ENCODE data around the gene TRPV4. TPM values are rescaled to one million over a fixed set of nuclear protein-coding genes. Genes with fewer than 3 reads are reported as not detected.

TRPV4 gene
- total and polyA plus RNA-seq, 10 of the 15 experiments (the other 5 are each of a cell fraction or from before 2014, with no cell fraction given): not detected

DNA sequence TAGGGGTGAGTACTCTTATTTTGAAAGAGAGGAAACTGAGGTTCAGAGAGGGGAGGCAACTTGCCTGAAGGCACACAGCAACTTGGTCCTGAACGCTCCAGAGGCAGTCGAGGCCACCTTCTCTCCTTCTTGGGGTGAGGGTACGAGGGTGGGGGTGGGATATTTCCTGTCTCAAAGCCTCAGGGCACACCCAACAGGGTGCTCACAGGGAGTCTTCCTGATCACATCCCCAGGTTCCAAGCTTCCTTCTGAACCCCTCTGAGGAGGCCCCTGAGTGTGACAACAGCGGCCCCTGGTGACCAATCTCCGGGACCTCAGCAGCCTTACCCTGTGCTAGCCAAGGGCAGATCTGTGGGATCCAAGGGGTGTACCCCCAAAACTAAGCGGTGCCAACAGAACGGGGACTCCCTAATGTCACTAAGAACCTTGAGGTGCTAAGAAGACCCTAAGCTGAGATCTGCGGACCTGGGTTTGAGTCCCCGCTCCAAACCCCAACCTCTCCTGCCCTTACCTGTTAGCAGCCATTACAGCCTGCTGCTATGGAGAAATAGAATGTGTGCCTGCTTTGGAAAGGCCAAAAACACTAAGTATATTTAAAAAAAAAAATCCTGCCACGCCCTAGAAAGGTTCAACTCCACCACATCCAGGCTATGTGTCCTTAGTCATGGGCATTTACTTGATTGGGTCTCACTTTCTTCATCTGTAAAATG is 57.9 kb downstream of the TRPV4 start (continued):
- TF ChIP-seq, protein P1, sequence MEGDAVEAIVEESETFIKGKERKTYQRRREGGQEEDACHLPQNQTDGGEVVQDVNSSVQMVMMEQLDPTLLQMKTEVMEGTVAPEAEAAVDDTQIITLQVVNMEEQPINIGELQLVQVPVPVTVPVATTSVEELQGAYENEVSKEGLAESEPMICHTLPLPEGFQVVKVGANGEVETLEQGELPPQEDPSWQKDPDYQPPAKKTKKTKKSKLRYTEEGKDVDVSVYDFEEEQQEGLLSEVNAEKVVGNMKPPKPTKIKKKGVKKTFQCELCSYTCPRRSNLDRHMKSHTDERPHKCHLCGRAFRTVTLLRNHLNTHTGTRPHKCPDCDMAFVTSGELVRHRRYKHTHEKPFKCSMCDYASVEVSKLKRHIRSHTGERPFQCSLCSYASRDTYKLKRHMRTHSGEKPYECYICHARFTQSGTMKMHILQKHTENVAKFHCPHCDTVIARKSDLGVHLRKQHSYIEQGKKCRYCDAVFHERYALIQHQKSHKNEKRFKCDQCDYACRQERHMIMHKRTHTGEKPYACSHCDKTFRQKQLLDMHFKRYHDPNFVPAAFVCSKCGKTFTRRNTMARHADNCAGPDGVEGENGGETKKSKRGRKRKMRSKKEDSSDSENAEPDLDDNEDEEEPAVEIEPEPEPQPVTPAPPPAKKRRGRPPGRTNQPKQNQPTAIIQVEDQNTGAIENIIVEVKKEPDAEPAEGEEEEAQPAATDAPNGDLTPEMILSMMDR (IDR thresholded peaks at IDR 0.05 in 2 of 3, conservative IDR thresholded peaks at IDR 0.05 in 1 of 3; ENCODE audit: control insufficient read depth in 2 of 3, extremely low read depth in 1 of 3, insufficient read depth in 1 of 3, low read depth in 3 of 3, low read length in 3 of 3): peak; percentile 88 to 94 (median 89)
- TF ChIP-seq ZNF217 (IDR thresholded peaks at IDR 0.05) (0 out of 2 replicates have a peak, but pooled peaks have one; percentile 23), SIX5 (IDR thresholded peaks at IDR 0.05; ENCODE audit: low read depth, low read length, severe bottlenecking) (no peak)

GRCh38 chr12:109773384-109774011 is 59.7 kb downstream of the TRPV4 start:
- H3K4me3 ChIP-seq: no peak overlapping the region
- no peaks in the 10 kb centered on the region for H3K4me1 ChIP-seq (ENCODE audit: control insufficient read depth, insufficient read depth, low read length)
- no peaks in the 10 kb centered on the region for H3K36me3 ChIP-seq (ENCODE audit: control insufficient read depth in 2 of 2, insufficient read depth in 2 of 2, low read length in 1 of 2)
- no TSS peak for BruUV-seq (replicated peaks)
- ATAC-seq: no peak
- SMC1A ChIA-PET (ENCODE audit: uncharacterized antibody, unreplicated experiment): no interaction called here
- RAD21 ChIA-PET (ENCODE audit: unreplicated experiment): interaction anchor here (1.1 to 2.6 kb wide), 3 partner anchors 176 to 340 kb away, joined by 3 to 16 read pairs (median 6); no protein-coding TSS in a partner anchor
- no peak overlapping the region for H3K9ac ChIP-seq (ENCODE audit: control insufficient read depth, insufficient read depth, low read length)
- H3K4me2 ChIP-seq (ENCODE audit: control insufficient read depth, insufficient read depth): no peak overlapping the region
- TF ChIP-seq YY1 (IDR thresholded peaks at IDR 0.05; ENCODE audit: low read depth, low read length) (no peak), DPF2 (IDR thresholded peaks at IDR 0.05) (no peak), JUNB (IDR thresholded peaks at IDR 0.05) (no peak), CREM (IDR thresholded peaks at IDR 0.05; ENCODE audit: low read depth) (no peak), PAX5 (IDR thresholded peaks at IDR 0.05; ENCODE audit: borderline replicate concordance, low read depth, low read length) (no peak), SIN3A (IDR thresholded peaks at IDR 0.05; ENCODE audit: low read depth, low read length) (no peak), KLF5 (IDR thresholded peaks at IDR 0.05; ENCODE audit: partially characterized antibody) (no peak), YBX1 (IDR thresholded peaks at IDR 0.05) (no peak), CEBPB (IDR thresholded peaks at IDR 0.05; ENCODE audit: borderline replicate concordance in 1 of 2, low read depth in 2 of 2, low read length in 2 of 2) (no peak), PML (IDR thresholded peaks at IDR 0.05; ENCODE audit: low read length) (no peak)
- TF ChIP-seq, protein P2, sequence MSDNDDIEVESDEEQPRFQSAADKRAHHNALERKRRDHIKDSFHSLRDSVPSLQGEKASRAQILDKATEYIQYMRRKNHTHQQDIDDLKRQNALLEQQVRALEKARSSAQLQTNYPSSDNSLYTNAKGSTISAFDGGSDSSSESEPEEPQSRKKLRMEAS (IDR thresholded peaks at IDR 0.05; ENCODE audit: low read depth, low read length): no peak
- TF ChIP-seq, protein P3, sequence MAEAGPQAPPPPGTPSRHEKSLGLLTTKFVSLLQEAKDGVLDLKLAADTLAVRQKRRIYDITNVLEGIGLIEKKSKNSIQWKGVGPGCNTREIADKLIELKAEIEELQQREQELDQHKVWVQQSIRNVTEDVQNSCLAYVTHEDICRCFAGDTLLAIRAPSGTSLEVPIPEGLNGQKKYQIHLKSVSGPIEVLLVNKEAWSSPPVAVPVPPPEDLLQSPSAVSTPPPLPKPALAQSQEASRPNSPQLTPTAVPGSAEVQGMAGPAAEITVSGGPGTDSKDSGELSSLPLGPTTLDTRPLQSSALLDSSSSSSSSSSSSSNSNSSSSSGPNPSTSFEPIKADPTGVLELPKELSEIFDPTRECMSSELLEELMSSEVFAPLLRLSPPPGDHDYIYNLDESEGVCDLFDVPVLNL (IDR thresholded peaks at IDR 0.05; ENCODE audit: low read depth, low read length): no peak
- POLR2A ChIA-PET: no interaction called here
- H2AFZ ChIP-seq (ENCODE audit: control insufficient read depth, low read depth, low read length): no peak overlapping the region
- WGBS (ENCODE audit: insufficient coverage, insufficient replicate concordance, low lambda C conversion rate, missing lambda C conversion rate): 25% methylated on average over 21 of the region's 21 CpGs
- in situ Hi-C loops (cut with MboI) (no loop called here), intact Hi-C loops (cut with micrococcal nuclease; ENCODE audit: unreplicated experiment) (no loop called here)
- H3K9me3 ChIP-seq (replicated peaks; ENCODE audit: control insufficient read depth, insufficient read depth, low read length): no peaks in the 10 kb centered on the region
- no peak for FAIRE-seq
- DNase-seq (ENCODE audit: low read depth, low spot score): no peak
- no peak overlapping the region for H3K27ac ChIP-seq (ENCODE audit: control insufficient read depth, insufficient read depth)
- no peaks in the 10 kb centered on the region for H4K20me1 ChIP-seq (ENCODE audit: control insufficient read depth, insufficient read depth)
- CTCF ChIA-PET: interaction anchor here (0.6 to 5.4 kb wide), 6 partner anchors 72 to 293 kb away, joined by 3 to 56 read pairs (median 5); no protein-coding TSS in a partner anchor
- H3K27me3 ChIP-seq (replicated peaks in 1 of 2; ENCODE audit: control insufficient read depth in 2 of 2, insufficient read depth in 2 of 2, low read length in 1 of 2): no peaks in the 10 kb centered on the region
- H3K79me2 ChIP-seq (ENCODE audit: control insufficient read depth, insufficient read depth, low read length): no peaks in the 10 kb centered on the region

Measured in GM12878 (cell line).